ENCODE data around the gene ASPHD1.
"Not testable (repeated sequence)": the region's sequence is repeated elsewhere in the genome, so short reads cannot be mapped to it uniquely, and the experiment has no call there.

Gene ASPHD1

GRCh38 chr16:29868396-29869009 lies 31.8 kb upstream of the ASPHD1 start:
- no peak overlapping the region for H3K9ac ChIP-seq
- H3K36me3 ChIP-seq (ENCODE audit: control insufficient read depth, insufficient read depth, low read length): no peaks in the 10 kb centered on the region
- no peaks in the 10 kb centered on the region for H3K9me3 ChIP-seq (ENCODE audit: control insufficient read depth, low read length)
- H3K4me1 ChIP-seq: no peaks in the 10 kb centered on the region
- H3K4me3 ChIP-seq (ENCODE audit: low read depth, low read length): no peak overlapping the region
- H3K79me2 ChIP-seq: no peaks in the 10 kb centered on the region
- no peak overlapping the region for H3K27ac ChIP-seq
- H2AFZ ChIP-seq: no peak overlapping the region
- H3K27me3 ChIP-seq (ENCODE audit: control insufficient read depth, insufficient read depth, low read length): no peaks in the 10 kb centered on the region
- no peak overlapping the region for H3K4me2 ChIP-seq (ENCODE audit: low read length)
- TF ChIP-seq CTCF (IDR thresholded peaks at IDR 0.05): no peak

DNA sequence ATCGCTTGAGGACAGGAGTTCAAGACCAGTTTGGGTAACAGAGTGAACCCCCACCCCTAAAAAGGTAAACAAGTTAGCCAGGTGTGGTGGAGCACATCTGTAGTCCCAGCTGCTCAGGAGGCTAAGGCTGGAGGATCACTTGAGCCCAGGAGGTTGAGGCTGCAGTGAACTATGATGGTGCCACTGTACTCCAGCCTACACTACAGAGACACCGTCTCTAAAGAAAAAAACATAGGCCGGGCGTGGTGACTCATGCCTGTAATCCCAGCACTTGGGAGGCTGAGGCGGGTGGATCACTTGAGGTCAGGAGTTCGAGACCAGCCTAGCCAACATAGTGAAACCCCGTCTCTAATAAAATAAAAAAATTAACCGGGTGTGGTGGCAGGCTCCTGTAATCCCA lies 31.2 kb upstream of the ASPHD1 start:
- not testable (repeated sequence) for H3K9ac ChIP-seq; H3K79me2 ChIP-seq; H3K27ac ChIP-seq; H3K4me3 ChIP-seq (ENCODE audit: low read depth, low read length); H3K4me1 ChIP-seq; H2AFZ ChIP-seq; H3K36me3 ChIP-seq (ENCODE audit: control insufficient read depth, insufficient read depth, low read length); H3K4me2 ChIP-seq (ENCODE audit: low read length); H3K27me3 ChIP-seq (ENCODE audit: control insufficient read depth, insufficient read depth, low read length); H3K9me3 ChIP-seq (ENCODE audit: control insufficient read depth, low read length)

- no peak overlapping the region for H3K4me3 ChIP-seq (ENCODE audit: low read depth, low read length)
- H3K9me3 ChIP-seq (ENCODE audit: control insufficient read depth, low read length): no peaks in the 10 kb centered on the region
- H3K27ac ChIP-seq: no peak overlapping the region
- no peak for TF ChIP-seq CTCF (IDR thresholded peaks at IDR 0.05)
- H3K27me3 ChIP-seq (ENCODE audit: control insufficient read depth, insufficient read depth, low read length): no peaks in the 10 kb centered on the region
- no peak overlapping the region for H3K4me2 ChIP-seq (ENCODE audit: low read length)
- H3K4me1 ChIP-seq: no peaks in the 10 kb centered on the region
- no peaks in the 10 kb centered on the region for H3K36me3 ChIP-seq (ENCODE audit: control insufficient read depth, insufficient read depth, low read length)
- no peak overlapping the region for H2AFZ ChIP-seq
- no peak overlapping the region for H3K9ac ChIP-seq
- no peaks in the 10 kb centered on the region for H3K79me2 ChIP-seq
Observed at GRCh38 chr16:29871822-29872546, 28.3 kb upstream of the ASPHD1 start.

DNA sequence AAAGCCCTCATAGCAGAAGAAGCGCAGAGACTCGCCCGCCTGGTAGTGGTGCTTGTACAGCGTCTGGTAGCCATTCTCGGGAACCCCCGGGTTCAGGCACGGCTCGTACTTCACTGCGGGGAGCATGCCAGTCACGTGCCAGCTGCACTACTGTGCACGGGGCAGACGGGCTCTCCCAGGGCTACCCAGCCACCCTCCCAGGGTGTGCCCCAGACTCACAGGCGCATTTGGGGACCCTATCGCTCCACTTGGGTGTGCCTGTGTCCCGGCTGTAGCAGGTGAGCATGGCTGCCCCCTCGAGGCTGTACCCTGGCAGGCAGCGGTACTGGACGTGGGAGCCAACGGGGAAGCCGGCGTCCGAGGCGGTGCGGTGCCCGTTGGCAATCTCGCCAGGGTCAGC lies 27.0 kb upstream of the ASPHD1 start:
- Histone ChIP-seq H3K4me2 (ENCODE audit: low read length) (no peak overlapping the region), H3K79me2 (no peaks in the 10 kb centered on the region), H2AFZ (no peak overlapping the region), H3K27me3 (ENCODE audit: control insufficient read depth, insufficient read depth, low read length) (no peaks in the 10 kb centered on the region), H3K27ac (no peak overlapping the region), H3K36me3 (ENCODE audit: control insufficient read depth, insufficient read depth, low read length) (no peaks in the 10 kb centered on the region), H3K4me1 (no peaks in the 10 kb centered on the region), H3K9ac (no peak overlapping the region), H3K9me3 (ENCODE audit: control insufficient read depth, low read length) (no peaks in the 10 kb centered on the region), H3K4me3 (ENCODE audit: low read depth, low read length) (no peak overlapping the region)
- no peak for TF ChIP-seq CTCF (IDR thresholded peaks at IDR 0.05)

GRCh38 chr16:29875206-29875605 lies 25.1 kb upstream of the ASPHD1 start:
- no peaks in the 10 kb centered on the region for H3K9me3 ChIP-seq (ENCODE audit: control insufficient read depth, low read length)
- no peak overlapping the region for H2AFZ ChIP-seq
- no peak overlapping the region for H3K4me2 ChIP-seq (ENCODE audit: low read length)
- no peak overlapping the region for H3K4me3 ChIP-seq (ENCODE audit: low read depth, low read length)
- H3K79me2 ChIP-seq: no peaks in the 10 kb centered on the region
- no peak overlapping the region for H3K27ac ChIP-seq
- no peak overlapping the region for H3K9ac ChIP-seq
- H3K27me3 ChIP-seq (ENCODE audit: control insufficient read depth, insufficient read depth, low read length): no peaks in the 10 kb centered on the region
- H3K36me3 ChIP-seq (ENCODE audit: control insufficient read depth, insufficient read depth, low read length): no peaks in the 10 kb centered on the region
- H3K4me1 ChIP-seq: no peaks in the 10 kb centered on the region
- TF ChIP-seq CTCF (IDR thresholded peaks at IDR 0.05): no peak

Data from parathyroid adenoma (tissue), 2 donors.